KOPT-K1 (cell line): ENCODE data around the gene MYO1C.
"Not testable (repeated sequence)": the region's sequence is repeated elsewhere in the genome, so short reads cannot be mapped to it uniquely, and the experiment has no call there.

Source experiments
- H3K27ac ChIP-seq: fragments of 200-600 bp; sonication (generic); 2 replicates; pipeline ENCODE4 v1.5.1; 2016; ENCODE audit warnings: antibody characterized with exemption, mild to moderate bottlenecking, low read depth, low read length; ENCODE audit not compliant: poor library complexity, severe bottlenecking
- H3K36me3 ChIP-seq: fragments of 200-600 bp; sonication (generic); 2 replicates; pipeline ENCODE4 v1.5.1; 2017; ENCODE audit warnings: antibody characterized with exemption, mild to moderate bottlenecking, low read length, moderate library complexity; ENCODE audit not compliant: insufficient read depth
- H3K9me3 ChIP-seq: fragments of 200-600 bp; sonication (generic); 2 replicates; pipeline ENCODE4 v1.5.1; 2017; ENCODE audit warnings: antibody characterized with exemption, low read length, mild to moderate bottlenecking; ENCODE audit not compliant: insufficient read depth, poor library complexity, severe bottlenecking

Gene MYO1C

DNA sequence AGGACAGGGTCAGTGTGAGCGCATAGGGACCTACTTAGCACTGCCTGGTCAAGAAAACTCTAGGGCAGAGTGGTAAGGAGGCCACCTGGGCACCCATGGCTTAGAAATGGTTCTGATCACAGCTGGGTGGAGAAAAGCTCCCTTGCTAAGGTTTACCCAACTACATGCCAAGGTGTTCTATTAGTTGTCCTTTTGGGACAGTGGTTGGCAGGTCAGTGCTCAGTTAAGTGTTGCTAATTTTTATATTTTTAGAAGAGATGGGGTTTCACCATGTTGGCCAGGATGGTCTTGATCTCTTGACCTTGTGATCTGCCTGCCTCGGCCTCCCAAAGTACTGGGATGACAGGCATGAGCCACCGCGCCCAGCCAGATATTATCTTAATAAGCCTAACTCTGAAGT lies 46.8 kb downstream of the MYO1C start:
- not testable (repeated sequence) for H3K27ac ChIP-seq, H3K9me3 ChIP-seq
- H3K36me3 ChIP-seq: peaks cover 54% of the 10 kb centered on the region

DNA sequence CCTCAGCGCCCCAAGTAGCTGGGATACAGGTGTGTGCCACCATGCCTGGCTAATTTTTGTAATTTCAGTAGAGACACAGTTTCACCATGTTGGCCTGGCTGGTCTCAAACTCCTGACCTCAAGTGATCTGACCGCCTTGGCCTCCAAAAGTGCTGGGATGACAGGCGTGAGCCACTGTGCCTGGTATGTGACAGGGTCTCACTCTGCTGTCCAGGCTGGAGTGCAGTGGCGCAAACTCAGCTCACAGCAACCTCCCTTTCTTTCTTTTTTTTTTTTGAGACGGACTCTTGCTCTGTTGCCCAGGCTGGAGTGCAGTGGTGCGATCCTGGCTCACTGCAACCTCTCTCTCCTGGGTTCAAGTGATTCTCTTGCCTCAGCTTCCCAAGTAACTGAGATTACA lies 49.8 kb downstream of the MYO1C start:
- H3K36me3 ChIP-seq: peaks cover 59% of the 10 kb centered on the region
- not testable (repeated sequence) for H3K9me3 ChIP-seq, H3K27ac ChIP-seq

DNA sequence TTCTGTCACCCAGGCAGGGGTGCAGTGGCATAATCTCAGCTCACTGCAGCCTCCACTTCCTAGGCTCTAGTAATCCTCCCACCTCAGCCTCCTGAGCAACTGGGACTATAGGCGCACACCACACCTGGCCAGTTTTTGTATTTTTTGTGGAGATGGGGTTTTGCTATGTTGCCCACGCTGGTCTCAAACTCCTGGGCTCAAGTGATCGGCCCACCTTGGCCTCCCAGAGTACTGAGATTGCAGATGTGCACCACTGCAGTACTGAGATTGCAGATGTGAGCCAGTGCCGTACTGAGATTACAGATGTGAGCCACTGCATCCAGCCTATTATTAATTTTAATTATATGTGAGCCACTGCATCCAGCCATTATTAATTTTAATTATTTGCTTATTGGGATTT lies 50.3 kb downstream of the MYO1C start:
- Histone ChIP-seq H3K27ac (no peak overlapping the region), H3K36me3 (peaks cover 64% of the 10 kb centered on the region)

DNA sequence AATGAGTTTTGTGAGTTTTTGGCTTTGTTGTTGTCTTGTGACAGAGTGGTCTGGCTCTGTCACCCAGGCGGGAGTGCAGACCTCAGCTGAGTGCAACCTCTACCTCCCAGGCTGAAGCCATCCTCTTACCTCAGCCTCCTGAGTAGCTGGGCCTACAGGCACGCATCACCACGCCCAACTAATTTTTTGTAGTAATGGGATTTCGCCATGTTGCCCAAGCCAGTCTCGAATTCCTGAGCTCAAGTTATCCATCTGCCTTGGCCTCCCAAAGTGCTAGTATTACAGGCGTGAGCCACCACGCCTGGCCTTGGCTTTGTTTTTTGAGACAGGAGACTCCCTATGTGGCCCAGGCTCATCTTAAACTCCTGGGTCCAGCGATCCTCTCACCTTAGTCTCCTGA lies 51.6 kb downstream of the MYO1C start:
- H3K36me3 ChIP-seq: peaks cover 77% of the 10 kb centered on the region
- H3K27ac ChIP-seq: no peak overlapping the region

More for the DNA sequence above, 50.3 kb downstream of the MYO1C start:
- no peaks in the 10 kb centered on the region for H3K9me3 ChIP-seq

DNA sequence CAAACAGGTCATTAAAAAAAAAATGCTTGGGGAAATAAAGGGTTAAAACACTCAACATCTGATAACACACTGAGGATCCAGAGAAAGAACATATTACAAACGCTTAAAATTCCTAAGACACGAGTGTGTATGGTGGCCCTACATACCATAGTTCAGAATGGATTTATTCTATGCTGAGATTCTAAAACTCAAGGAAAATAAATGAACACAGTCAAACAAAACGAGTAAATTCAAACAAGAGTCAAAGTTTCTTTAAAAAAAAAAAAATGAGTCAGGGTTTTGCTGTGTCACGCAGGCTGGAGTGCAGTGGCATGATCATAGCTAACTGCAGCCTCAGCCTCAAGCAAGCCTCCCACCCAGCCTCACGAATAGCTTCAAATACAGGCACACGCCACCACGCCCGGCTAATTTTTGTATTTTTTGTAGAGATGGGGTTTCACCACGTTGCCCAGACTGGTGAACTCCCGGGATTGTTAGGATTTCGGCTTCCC lies 53.8 kb downstream of the MYO1C start:
- Histone ChIP-seq H3K36me3 (peaks cover 84% of the 10 kb centered on the region), H3K27ac (no peak overlapping the region), H3K9me3 (no peaks in the 10 kb centered on the region)

More for the DNA sequence above, 51.6 kb downstream of the MYO1C start:
- no peaks in the 10 kb centered on the region for H3K9me3 ChIP-seq

DNA sequence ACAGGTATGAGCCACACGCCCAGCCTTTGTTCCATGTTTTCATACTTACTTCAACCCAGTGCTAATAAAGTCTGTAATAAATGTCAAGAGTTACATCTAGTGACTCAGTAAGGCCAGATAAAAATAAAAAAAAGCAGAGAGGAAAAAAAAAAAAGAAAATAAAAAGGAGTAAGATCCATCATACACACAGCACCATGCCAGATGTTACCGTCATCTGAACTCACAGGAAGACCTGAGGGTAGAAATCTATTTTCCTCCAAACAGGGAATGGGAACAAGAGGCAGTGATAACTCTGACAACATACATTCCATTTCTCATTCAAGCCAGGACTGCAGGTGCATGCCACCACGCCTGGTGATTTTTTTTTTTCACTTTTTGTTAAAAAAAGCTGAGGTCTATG lies 57.2 kb downstream of the MYO1C start:
- no peak overlapping the region for H3K27ac ChIP-seq
- H3K9me3 ChIP-seq: no peaks in the 10 kb centered on the region
- H3K36me3 ChIP-seq: peaks cover 84% of the 10 kb centered on the region

DNA sequence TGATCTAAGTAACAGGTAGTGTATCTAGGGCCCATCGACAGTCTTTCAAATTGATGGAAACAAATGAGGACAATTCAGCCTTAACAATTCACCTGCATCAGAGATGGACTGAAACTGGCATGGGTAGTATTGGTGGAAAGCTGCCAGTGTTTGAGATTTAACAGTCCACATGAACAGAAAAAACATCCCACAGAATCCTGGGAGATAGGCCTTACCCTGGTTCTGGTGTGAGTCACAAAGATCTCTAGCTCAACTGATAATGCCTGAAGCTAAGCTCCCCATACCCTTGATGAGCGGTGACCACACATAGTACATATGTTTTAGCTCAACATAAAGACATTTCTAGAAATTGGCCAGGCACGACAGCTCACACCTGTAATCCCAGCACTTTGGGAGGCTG lies 58.3 kb downstream of the MYO1C start:
- Histone ChIP-seq H3K27ac (no peak overlapping the region), H3K9me3 (no peaks in the 10 kb centered on the region), H3K36me3 (peaks cover 84% of the 10 kb centered on the region)

DNA sequence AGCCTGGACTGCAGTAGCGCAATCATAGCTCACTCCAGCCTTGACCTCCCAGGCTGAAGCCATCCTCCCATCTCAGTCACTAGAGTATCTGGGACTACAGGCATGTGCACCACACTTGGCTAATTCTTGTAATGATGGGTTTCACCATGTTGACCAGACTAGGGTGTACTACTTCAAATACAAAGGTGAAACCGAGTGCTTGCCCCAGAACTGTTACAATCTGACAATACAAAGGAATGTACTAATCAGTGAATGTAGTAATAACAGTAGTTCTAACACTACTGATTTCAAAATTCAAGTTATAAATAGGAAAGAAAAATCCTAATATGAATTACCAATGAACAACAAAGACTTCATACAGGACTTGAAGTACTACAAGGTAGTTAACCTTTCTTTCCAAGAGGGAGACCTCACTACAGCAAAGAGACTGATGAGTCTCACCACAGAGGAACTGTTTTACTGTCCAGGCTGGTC lies 60.8 kb downstream of the MYO1C start:
- H3K9me3 ChIP-seq: no peaks in the 10 kb centered on the region
- peaks cover 76% of the 10 kb centered on the region for H3K36me3 ChIP-seq
- H3K27ac ChIP-seq: no peak overlapping the region

DNA sequence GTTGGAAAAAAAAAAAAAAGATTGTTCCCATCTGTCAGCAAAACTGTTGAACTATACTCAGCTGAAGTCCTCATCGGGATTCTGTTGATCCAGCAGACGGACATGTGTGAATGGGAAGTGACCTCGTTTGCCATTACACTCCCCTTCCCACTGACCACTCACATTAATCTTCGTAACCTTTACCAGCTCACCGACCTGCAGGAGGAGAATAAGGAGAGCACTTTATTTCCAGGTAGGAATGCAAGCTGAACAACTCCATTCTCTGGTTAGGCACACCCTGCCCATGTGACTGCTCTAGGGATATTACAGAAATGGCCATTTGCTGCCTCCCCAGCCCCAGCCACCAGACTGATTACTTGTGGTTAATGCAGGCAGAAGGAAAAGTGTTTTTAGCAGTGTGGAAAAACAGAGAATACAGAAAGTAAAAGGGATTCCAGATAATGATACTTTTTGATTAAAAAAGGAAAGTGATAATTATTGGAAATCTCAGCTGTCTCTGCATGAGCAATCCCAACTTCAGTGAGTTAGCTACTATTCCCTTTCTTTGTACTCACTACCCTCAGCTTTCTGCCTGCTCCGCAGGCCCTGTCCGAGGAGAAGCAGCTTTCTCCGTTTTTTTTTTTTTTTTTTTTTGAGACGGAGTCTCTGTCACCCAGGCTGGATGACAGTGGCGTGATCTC lies 68.9 kb downstream of the MYO1C start:
- Histone ChIP-seq H3K9me3 (no peaks in the 10 kb centered on the region), H3K36me3 (peaks cover 72% of the 10 kb centered on the region), H3K27ac (no peak overlapping the region)

DNA sequence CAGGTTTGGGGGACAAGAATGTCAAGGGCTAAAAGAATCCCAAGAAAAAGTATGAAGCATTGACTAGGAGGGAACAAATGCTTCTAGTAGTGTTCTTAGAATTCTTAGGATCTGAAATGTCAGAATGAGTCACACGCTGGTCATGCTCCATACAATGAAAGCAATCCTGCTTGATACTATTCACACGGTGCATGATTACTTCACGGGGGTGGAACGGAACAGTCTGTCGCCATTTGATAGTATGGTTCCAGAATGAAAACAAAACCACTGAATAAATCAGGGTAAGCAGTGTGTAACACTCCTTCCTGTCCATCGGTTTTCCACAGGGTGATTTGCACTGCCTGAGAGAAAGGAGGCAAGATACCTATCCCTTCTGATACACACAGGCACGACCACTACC lies 69.6 kb downstream of the MYO1C start:
- Histone ChIP-seq H3K27ac (no peak overlapping the region), H3K9me3 (no peaks in the 10 kb centered on the region), H3K36me3 (peaks cover 70% of the 10 kb centered on the region)

DNA sequence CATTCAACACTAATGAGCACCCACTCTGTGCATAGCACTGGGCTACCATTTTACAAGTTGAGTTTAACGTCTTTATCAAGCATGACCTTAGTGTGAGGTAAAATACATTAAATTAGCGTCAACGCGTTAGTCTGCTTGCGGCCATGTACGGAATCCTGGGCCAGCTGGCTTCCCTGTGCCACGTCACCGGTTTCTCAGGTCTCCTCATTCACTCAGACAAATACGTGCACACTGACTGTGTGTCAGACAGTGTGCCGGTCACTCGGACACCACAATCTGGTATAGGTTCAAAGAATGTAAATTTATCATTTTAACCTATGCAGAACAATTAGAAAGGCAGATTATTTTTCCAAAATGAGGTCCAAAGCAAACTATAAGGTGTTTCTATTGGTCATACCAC lies 71.0 kb downstream of the MYO1C start:
- no peaks in the 10 kb centered on the region for H3K9me3 ChIP-seq
- no peak overlapping the region for H3K27ac ChIP-seq

DNA sequence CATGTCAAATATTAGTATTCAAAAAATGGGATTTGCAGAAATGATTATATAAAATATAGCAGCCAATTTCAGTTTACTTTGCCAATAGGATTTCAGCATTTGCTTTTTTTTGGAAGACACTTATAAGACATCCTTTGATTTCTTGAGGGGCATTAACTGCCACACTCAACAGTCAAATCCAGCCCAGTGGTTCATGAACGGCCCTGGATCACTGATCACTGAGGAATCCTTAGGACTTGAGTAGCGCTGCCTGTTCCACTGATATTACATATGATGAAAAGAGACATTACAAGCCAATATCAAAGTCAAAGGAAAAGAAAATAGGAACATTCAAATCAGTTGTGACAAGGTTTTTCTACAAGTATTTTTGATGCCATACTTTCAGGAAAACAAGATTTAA lies 71.5 kb downstream of the MYO1C start:
- H3K27ac ChIP-seq: no peak overlapping the region

More for the DNA sequence above, 71.0 kb downstream of the MYO1C start:
- peaks cover 74% of the 10 kb centered on the region for H3K36me3 ChIP-seq

DNA sequence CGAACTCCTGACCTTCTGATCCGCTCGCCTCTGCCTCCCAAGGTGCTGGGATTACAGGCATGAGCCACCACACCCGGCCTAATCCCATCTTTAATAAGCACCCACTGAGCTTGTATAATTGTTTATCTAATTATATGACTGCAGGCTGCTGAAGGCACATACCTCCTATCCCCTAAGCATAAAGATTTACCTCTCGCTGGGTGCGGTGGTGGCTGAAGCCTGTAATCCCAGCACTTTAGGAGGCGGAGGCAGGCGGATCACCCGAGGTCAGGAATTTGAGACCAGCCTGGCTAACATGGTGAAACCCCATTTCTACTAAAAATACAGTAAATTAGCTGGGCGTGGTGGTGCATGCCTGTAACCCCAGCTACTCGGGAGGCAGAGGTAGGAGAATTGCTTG lies 72.3 kb downstream of the MYO1C start:
- Histone ChIP-seq H3K36me3 (peaks cover 60% of the 10 kb centered on the region), H3K9me3 (no peaks in the 10 kb centered on the region), H3K27ac (no peak overlapping the region)

More for the DNA sequence above, 71.5 kb downstream of the MYO1C start:
- H3K36me3 ChIP-seq: peaks cover 69% of the 10 kb centered on the region
- no peaks in the 10 kb centered on the region for H3K9me3 ChIP-seq

DNA sequence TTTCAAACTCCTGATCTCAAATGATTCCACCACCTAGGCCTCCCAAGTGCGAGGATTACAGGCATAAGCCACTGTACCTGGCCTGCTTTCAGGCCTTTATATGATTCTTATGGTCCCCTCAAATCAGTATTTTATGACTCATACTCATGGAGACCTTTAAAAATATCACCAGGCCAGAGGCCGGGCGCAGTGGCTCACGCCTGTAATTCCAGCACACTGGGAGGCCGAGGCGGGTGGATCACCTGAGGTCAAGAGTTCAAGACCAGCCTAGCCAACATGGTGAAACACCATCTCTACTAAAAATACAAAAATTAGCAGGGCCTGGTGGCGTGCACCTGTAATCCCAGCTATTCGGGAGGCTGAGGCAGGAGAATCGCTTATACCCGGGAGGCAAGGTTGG lies 74.0 kb downstream of the MYO1C start:
- H3K9me3 ChIP-seq, H3K27ac ChIP-seq: not testable (repeated sequence)
- peaks cover 45% of the 10 kb centered on the region for H3K36me3 ChIP-seq

DNA sequence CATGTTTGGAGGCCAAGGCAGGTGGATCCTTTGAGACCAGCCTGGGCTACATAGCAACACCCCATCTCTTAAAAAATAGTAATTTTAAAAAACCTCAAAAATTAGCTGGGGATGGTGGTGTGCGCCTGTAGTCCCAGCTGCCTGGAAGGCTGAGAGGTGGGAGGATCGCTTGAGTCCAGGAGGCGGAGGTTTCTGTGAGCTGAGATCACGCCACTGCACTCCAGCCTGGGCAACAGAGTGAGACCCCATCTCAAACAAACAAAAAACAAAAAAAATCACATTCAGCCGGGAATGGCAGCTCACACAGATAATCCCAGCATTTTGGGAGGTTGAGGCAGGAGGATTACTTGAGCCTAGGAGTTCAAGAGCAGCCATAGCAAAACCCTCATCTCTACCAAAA lies 76.1 kb downstream of the MYO1C start:
- no peak overlapping the region for H3K27ac ChIP-seq
- H3K9me3 ChIP-seq: no peaks in the 10 kb centered on the region
- peaks cover 24% of the 10 kb centered on the region for H3K36me3 ChIP-seq

DNA sequence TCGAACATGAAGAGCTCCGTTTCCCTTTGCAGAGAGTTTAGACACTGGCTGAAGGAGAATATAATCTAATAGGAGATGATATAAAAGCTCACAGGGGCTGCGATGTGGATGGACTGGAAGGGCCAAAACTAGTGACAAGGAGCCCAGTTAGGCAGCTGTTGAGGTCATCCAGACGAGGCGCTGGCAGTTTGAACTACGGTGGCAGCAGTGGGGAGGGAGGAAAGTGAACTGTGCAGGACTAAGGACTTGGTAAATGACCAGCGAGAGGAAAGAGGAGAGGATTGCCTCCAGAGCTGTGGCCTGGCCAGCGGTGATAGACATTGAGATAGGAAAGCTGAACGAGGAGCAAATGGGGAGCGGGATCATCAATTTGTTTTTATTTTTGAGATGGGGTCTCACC lies 77.9 kb downstream of the MYO1C start:
- Histone ChIP-seq H3K9me3 (no peaks in the 10 kb centered on the region), H3K36me3 (peaks cover 8% of the 10 kb centered on the region; the same call in 1 of the 2 replicates), H3K27ac (no peak overlapping the region)
